Nephron progenitor cell (in vitro differentiated cells): ENCODE results near the gene GDPD5.
A peak's percentile ranks its signal among the peaks of the same experiment; 100 is the strongest.

Experiments used
- DNase-seq: peaks from one replicate; pipeline ENCODE4 v3.0.0; 2021
- H3K27ac Mint-ChIP-seq: 2 replicates; pipeline ENCODE4 v1.8.0; 2021; ENCODE audit warnings: mild to moderate bottlenecking, moderate library complexity, mixed read lengths
- H3K27me3 Mint-ChIP-seq: 2 replicates; pipeline ENCODE4 v1.8.0; 2021; ENCODE audit warnings: mild to moderate bottlenecking, low read depth, mixed read lengths; ENCODE audit not compliant: poor library complexity
- H3K36me3 Mint-ChIP-seq: 2 replicates; pipeline ENCODE4 v1.8.0; 2021; ENCODE audit warnings: low read depth, mixed read lengths
- H3K4me1 Mint-ChIP-seq: 2 replicates; pipeline ENCODE4 v1.8.0; 2021; ENCODE audit warnings: mixed read lengths
- H3K4me3 Mint-ChIP-seq: 2 replicates; pipeline ENCODE4 v1.8.0; 2021; ENCODE audit warnings: mild to moderate bottlenecking, moderate library complexity, mixed read lengths
- H3K9me3 Mint-ChIP-seq: 2 replicates; pipeline ENCODE4 v1.8.0; 2021; ENCODE audit warnings: mild to moderate bottlenecking, moderate library complexity, mixed read lengths
- TF ChIP-seq, protein P1 (sequence below): fragments of 200-600 bp; sonication (generic); IDR thresholded peaks from 2 replicates; pipeline ENCODE4 v1.5.0; 2021; ENCODE audit warnings: antibody characterized with exemption

The GDPD5 gene

DNA sequence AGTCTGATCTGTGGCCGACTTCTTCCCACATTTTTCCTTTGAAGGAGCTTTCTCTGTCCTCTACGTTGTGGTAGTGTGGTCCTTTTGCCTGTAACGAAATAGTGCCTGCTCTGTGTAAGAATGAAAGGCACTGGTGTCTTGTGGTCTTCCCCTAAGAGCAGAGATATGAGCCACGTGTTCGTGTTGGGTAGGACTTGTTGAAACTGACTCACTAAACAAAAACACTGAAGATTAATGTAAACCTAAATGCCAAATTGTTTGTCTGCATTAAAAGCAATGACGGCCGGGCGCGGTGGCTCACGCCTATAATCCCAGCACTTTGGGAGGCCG lies 136.5 kb downstream of the GDPD5 start:
- Mint-ChIP-seq H3K9me3 (no peaks in the 10 kb centered on the region), H3K27ac (no peak overlapping the region), H3K4me3 (no peak overlapping the region), H3K4me1 (peaks cover 4% of the 10 kb centered on the region), H3K36me3 (no peaks in the 10 kb centered on the region), H3K27me3 (peaks cover 44% of the 10 kb centered on the region)
- DNase-seq: no peak
- TF ChIP-seq, protein P1, sequence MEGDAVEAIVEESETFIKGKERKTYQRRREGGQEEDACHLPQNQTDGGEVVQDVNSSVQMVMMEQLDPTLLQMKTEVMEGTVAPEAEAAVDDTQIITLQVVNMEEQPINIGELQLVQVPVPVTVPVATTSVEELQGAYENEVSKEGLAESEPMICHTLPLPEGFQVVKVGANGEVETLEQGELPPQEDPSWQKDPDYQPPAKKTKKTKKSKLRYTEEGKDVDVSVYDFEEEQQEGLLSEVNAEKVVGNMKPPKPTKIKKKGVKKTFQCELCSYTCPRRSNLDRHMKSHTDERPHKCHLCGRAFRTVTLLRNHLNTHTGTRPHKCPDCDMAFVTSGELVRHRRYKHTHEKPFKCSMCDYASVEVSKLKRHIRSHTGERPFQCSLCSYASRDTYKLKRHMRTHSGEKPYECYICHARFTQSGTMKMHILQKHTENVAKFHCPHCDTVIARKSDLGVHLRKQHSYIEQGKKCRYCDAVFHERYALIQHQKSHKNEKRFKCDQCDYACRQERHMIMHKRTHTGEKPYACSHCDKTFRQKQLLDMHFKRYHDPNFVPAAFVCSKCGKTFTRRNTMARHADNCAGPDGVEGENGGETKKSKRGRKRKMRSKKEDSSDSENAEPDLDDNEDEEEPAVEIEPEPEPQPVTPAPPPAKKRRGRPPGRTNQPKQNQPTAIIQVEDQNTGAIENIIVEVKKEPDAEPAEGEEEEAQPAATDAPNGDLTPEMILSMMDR: no peak

DNA sequence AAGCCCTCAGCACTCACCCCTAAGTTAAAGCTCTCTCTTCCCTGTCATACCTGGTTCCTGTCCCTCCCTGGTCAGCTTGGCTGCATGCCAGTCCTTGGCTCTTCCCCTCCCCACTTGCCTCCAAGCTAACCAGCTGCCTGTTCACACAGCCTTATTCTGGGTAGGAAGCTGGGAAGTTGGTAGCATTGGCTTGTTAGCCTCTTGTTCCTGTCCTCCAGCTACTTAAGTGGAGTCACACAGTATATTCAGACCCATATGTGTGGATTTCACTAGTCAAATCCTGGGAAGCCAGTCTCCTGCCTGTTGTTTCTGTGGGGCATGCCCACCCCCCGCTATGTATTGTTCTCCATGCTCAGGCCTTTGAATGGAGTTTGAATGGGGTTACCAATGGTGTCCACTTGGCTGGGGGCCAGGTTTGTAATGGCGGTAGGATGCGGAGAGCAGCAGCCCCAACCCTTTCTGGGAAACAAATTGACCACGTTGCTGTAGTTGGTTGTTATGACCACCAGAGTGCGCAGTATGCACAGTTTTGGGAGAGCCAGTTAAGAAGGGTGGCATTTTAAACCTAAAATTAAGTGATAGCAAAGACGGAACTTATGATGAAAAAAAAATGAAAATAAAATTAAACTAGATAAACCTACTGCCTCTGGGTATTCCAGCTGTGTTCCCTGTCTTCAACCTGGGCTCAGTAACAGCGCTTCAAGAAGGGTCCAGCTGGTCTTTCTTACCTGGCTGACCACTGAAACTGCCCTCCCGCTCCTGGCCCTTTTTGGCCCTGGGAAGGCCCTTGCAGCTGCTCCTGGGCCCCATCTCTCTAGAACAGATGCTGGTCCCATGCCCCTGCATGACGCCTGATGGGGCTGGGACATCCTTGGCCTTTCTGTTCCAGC lies 137.1 kb downstream of the GDPD5 start:
- TF ChIP-seq, protein P1: peak; percentile 75
- Mint-ChIP-seq H3K9me3 (no peaks in the 10 kb centered on the region), H3K4me1 (peaks cover 5% of the 10 kb centered on the region), H3K4me3 (no peak overlapping the region), H3K27ac (no peak overlapping the region), H3K27me3 (peaks cover 47% of the 10 kb centered on the region), H3K36me3 (no peaks in the 10 kb centered on the region)
- DNase-seq: peak; percentile 60

DNA sequence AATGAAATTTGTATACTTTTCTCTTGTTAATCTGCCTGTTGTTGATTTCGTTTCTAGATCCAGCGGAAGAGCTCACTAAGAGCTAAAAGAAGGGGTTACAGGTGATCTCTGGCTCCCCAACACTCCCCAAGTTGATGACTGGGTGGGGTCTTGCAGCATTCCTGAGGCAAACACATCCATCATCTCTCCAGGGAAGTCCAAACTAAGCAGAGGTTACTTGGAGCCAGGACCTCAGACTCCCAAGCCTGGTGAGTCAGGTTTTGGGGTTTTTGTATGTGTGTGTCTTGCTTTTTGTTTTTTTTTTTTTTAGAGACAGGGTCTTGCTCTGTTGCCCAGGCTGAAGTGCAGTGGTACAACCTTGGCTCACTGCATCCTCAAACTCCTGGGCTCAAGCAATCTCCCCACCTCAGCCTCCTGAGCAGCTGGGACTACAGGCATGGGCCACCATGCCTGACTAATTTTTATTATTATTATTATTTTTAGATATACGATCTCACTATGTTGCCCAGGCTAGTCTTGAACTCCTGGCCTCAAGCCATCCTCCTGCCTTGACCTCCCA lies 137.9 kb downstream of the GDPD5 start:
- H3K4me1 Mint-ChIP-seq: peaks cover 12% of the 10 kb centered on the region
- H3K4me3 Mint-ChIP-seq: no peak overlapping the region
- TF ChIP-seq, protein P1: no peak
- H3K36me3 Mint-ChIP-seq: no peaks in the 10 kb centered on the region
- H3K27ac Mint-ChIP-seq: no peak overlapping the region
- no peaks in the 10 kb centered on the region for H3K9me3 Mint-ChIP-seq
- peaks cover 43% of the 10 kb centered on the region for H3K27me3 Mint-ChIP-seq
- DNase-seq: no peak

DNA sequence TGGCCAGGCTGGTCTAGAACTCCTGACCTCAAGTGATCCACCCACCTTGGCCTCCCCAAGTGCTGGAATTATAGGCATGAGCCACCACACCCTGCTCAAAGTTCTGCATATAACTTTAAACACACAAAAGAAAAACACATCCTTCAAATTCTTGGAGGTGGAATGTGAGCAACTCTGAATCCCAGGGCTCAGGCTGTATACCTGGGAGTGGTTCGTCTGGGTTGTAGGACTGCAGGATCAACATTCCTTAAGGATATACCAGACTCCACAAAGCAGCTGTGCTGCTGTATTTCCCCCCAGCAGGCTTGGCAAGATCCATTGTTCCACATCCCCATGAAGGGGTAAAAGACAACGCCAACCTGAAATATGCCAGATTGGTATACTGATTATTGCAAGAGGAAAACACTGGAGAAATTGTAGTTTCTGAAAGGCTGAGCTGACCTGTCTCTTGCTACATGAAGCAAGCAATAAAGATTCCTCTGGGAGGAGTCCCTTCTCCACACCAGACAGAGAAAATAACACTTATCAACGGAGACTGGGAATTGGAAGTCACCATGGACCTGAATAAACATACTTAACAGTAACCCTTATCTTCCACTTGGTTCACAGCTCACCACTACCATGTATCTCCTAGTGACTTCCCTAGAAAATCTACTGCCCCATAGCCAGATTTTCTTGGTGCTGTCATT lies 138.7 kb downstream of the GDPD5 start:
- peaks cover 12% of the 10 kb centered on the region for H3K4me1 Mint-ChIP-seq
- TF ChIP-seq, protein P1: no peak
- no peaks in the 10 kb centered on the region for H3K9me3 Mint-ChIP-seq
- peaks cover 41% of the 10 kb centered on the region for H3K27me3 Mint-ChIP-seq
- no peak for DNase-seq
- no peak overlapping the region for H3K4me3 Mint-ChIP-seq
- no peak overlapping the region for H3K27ac Mint-ChIP-seq
- no peaks in the 10 kb centered on the region for H3K36me3 Mint-ChIP-seq
